Nephron progenitor cell (in vitro differentiated cells): ENCODE data around the gene NOMO2.
"Not testable (repeated sequence)": the region's sequence is repeated elsewhere in the genome, so short reads cannot be mapped to it uniquely, and the experiment has no call there.

Experiments used
- DNase-seq: peaks from one replicate; pipeline ENCODE4 v3.0.0; 2021
- H3K27ac Mint-ChIP-seq: 2 replicates; pipeline ENCODE4 v1.8.0; 2021; ENCODE audit warnings: mild to moderate bottlenecking, moderate library complexity, mixed read lengths
- H3K27me3 Mint-ChIP-seq: 2 replicates; pipeline ENCODE4 v1.8.0; 2021; ENCODE audit warnings: mild to moderate bottlenecking, low read depth, mixed read lengths; ENCODE audit not compliant: poor library complexity
- H3K36me3 Mint-ChIP-seq: 2 replicates; pipeline ENCODE4 v1.8.0; 2021; ENCODE audit warnings: low read depth, mixed read lengths
- H3K4me1 Mint-ChIP-seq: 2 replicates; pipeline ENCODE4 v1.8.0; 2021; ENCODE audit warnings: mixed read lengths
- H3K4me3 Mint-ChIP-seq: 2 replicates; pipeline ENCODE4 v1.8.0; 2021; ENCODE audit warnings: mild to moderate bottlenecking, moderate library complexity, mixed read lengths
- H3K9me3 Mint-ChIP-seq: 2 replicates; pipeline ENCODE4 v1.8.0; 2021; ENCODE audit warnings: mild to moderate bottlenecking, moderate library complexity, mixed read lengths
- CTCF ChIP-seq: fragments of 200-600 bp; sonication (generic); IDR thresholded peaks from 2 replicates; pipeline ENCODE4 v1.5.0; 2021; ENCODE audit warnings: antibody characterized with exemption

The NOMO2 gene

GRCh38 chr16:18560416-18561220, 1.3 kb downstream of the NOMO2 start:
- DNase-seq, H3K27me3 Mint-ChIP-seq, H3K27ac Mint-ChIP-seq, H3K36me3 Mint-ChIP-seq, H3K4me1 Mint-ChIP-seq, H3K9me3 Mint-ChIP-seq: not testable (repeated sequence)
- H3K4me3 Mint-ChIP-seq, result peak overlapping the region; percentile 73

GRCh38 chr16:18553671-18554070, 8.2 kb downstream of the NOMO2 start:
- H3K9me3 Mint-ChIP-seq, DNase-seq, H3K27me3 Mint-ChIP-seq, H3K4me1 Mint-ChIP-seq, H3K4me3 Mint-ChIP-seq, H3K36me3 Mint-ChIP-seq: not testable (repeated sequence)
- peak overlapping the region; percentile 66 for H3K27ac Mint-ChIP-seq

- not testable (repeated sequence) for H3K4me3 Mint-ChIP-seq, H3K36me3 Mint-ChIP-seq, H3K27ac Mint-ChIP-seq, H3K27me3 Mint-ChIP-seq, DNase-seq, H3K4me1 Mint-ChIP-seq, H3K9me3 Mint-ChIP-seq
Measured at GRCh38 chr16:18547382-18547781, 14.5 kb downstream of the NOMO2 start.

GRCh38 chr16:18546853-18547252, 15.0 kb downstream of the NOMO2 start:
- not testable (repeated sequence) for H3K36me3 Mint-ChIP-seq, H3K9me3 Mint-ChIP-seq, H3K27me3 Mint-ChIP-seq, DNase-seq, H3K4me1 Mint-ChIP-seq, H3K27ac Mint-ChIP-seq, H3K4me3 Mint-ChIP-seq

- not testable (repeated sequence) for H3K27me3 Mint-ChIP-seq, H3K9me3 Mint-ChIP-seq, H3K4me3 Mint-ChIP-seq, DNase-seq, H3K4me1 Mint-ChIP-seq, H3K36me3 Mint-ChIP-seq
- peak overlapping the region; percentile 75 for H3K27ac Mint-ChIP-seq
Measured at GRCh38 chr16:18544232-18545081, 17.4 kb downstream of the NOMO2 start.

GRCh38 chr16:18541912-18542311, 20.0 kb downstream of the NOMO2 start:
- H3K4me1 Mint-ChIP-seq, DNase-seq: not testable (repeated sequence)

GRCh38 chr16:18537004-18537403, 24.9 kb downstream of the NOMO2 start:
- TF ChIP-seq CTCF, result peak; percentile 31
- H3K27me3 Mint-ChIP-seq, H3K27ac Mint-ChIP-seq, H3K9me3 Mint-ChIP-seq, H3K36me3 Mint-ChIP-seq, H3K4me3 Mint-ChIP-seq, DNase-seq, H3K4me1 Mint-ChIP-seq: not testable (repeated sequence)

More at GRCh38 chr16:18541912-18542311, 20.0 kb downstream of the NOMO2 start:
- not testable (repeated sequence) for H3K27ac Mint-ChIP-seq, H3K4me3 Mint-ChIP-seq, H3K9me3 Mint-ChIP-seq, H3K27me3 Mint-ChIP-seq
- peaks cover 10% of the 10 kb centered on the region for H3K36me3 Mint-ChIP-seq

- not testable (repeated sequence) for DNase-seq, H3K36me3 Mint-ChIP-seq, H3K27ac Mint-ChIP-seq
Measured at GRCh38 chr16:18535519-18536168, 26.3 kb downstream of the NOMO2 start.

GRCh38 chr16:18534308-18534707, 27.6 kb downstream of the NOMO2 start:
- not testable (repeated sequence) for H3K4me3 Mint-ChIP-seq, H3K36me3 Mint-ChIP-seq, H3K4me1 Mint-ChIP-seq, H3K9me3 Mint-ChIP-seq, DNase-seq, H3K27ac Mint-ChIP-seq, H3K27me3 Mint-ChIP-seq

More at GRCh38 chr16:18535519-18536168, 26.3 kb downstream of the NOMO2 start:
- H3K4me3 Mint-ChIP-seq, H3K27me3 Mint-ChIP-seq, H3K9me3 Mint-ChIP-seq, H3K4me1 Mint-ChIP-seq: not testable (repeated sequence)

- H3K27me3 Mint-ChIP-seq, H3K9me3 Mint-ChIP-seq, H3K27ac Mint-ChIP-seq, DNase-seq, H3K4me1 Mint-ChIP-seq, H3K4me3 Mint-ChIP-seq: not testable (repeated sequence)
- H3K36me3 Mint-ChIP-seq, result peaks cover 15% of the 10 kb centered on the region
Measured at GRCh38 chr16:18531323-18531722, 30.6 kb downstream of the NOMO2 start.

- not testable (repeated sequence) for H3K27me3 Mint-ChIP-seq, H3K4me3 Mint-ChIP-seq, DNase-seq, H3K9me3 Mint-ChIP-seq, H3K4me1 Mint-ChIP-seq, H3K27ac Mint-ChIP-seq
- H3K36me3 Mint-ChIP-seq, result peaks cover 19% of the 10 kb centered on the region
Measured at GRCh38 chr16:18530329-18530728, 31.6 kb downstream of the NOMO2 start.

GRCh38 chr16:18526547-18526946, 35.4 kb downstream of the NOMO2 start:
- H3K36me3 Mint-ChIP-seq, result peaks cover 19% of the 10 kb centered on the region
- not testable (repeated sequence) for H3K9me3 Mint-ChIP-seq, H3K27ac Mint-ChIP-seq, H3K4me3 Mint-ChIP-seq, DNase-seq, H3K4me1 Mint-ChIP-seq, H3K27me3 Mint-ChIP-seq

GRCh38 chr16:18525882-18526482, 35.9 kb downstream of the NOMO2 start:
- H3K27me3 Mint-ChIP-seq, H3K4me1 Mint-ChIP-seq, DNase-seq, H3K27ac Mint-ChIP-seq, H3K4me3 Mint-ChIP-seq, H3K9me3 Mint-ChIP-seq: not testable (repeated sequence)
- peaks cover 19% of the 10 kb centered on the region for H3K36me3 Mint-ChIP-seq
